ENCODE measurements around the gene GIMD1. TPM values are rescaled to one million over a fixed set of nuclear protein-coding genes. Genes with fewer than 3 reads are reported as not detected.
A peak's percentile ranks its signal among the peaks of the same experiment; 100 is the strongest.

The GIMD1 gene
- total and polyA plus RNA-seq, 9 of the 15 experiments (the other 6 are each of a cell fraction or from before 2014, with no cell fraction given), result not detected

GRCh38 chr4:106329041-106329618 lies 39.4 kb downstream of the GIMD1 start (continued):
- TF ChIP-seq MAFF (IDR thresholded peaks at IDR 0.05; ENCODE audit: low read length) (no peak), ID3 (CRISPR knock-in tag; IDR thresholded peaks at IDR 0.05) (no peak), ID3 (tag; IDR thresholded peaks at IDR 0.05) (no peak), CTCF (IDR thresholded peaks at IDR 0.05 in 2 of 3, conservative IDR thresholded peaks at IDR 0.05 in 1 of 3; ENCODE audit: insufficient read depth in 2 of 3, low read depth in 1 of 3, low read length in 3 of 3) (peak; percentile 30 to 54 (median 45); a peak in 5 of 6 replicates), REST (IDR thresholded peaks at IDR 0.05; ENCODE audit: borderline replicate concordance) (peak; percentile 8; the same call in 1 of the 2 replicates), REST (CRISPR knock-in tag; IDR thresholded peaks at IDR 0.05; ENCODE audit: low read depth) (no peak), NR2C2 (CRISPR knock-in tag; IDR thresholded peaks at IDR 0.05) (no peak), NR2C2 (tag; IDR thresholded peaks at IDR 0.05) (no peak), ZNF324 (CRISPR knock-in tag; IDR thresholded peaks at IDR 0.05) (no peak), RAD21 (CRISPR knock-in tag; conservative IDR thresholded peaks at IDR 0.05 in 1 of 2, IDR thresholded peaks at IDR 0.05 in 1 of 2) (peak in 1 of 2 experiments; percentile 27; a peak in 2 of 4 replicates), NELFE (IDR thresholded peaks at IDR 0.05; ENCODE audit: insufficient read depth, insufficient read length) (no peak), ELK3 (CRISPR knock-in tag; IDR thresholded peaks at IDR 0.05) (no peak), ZFPM2 (CRISPR knock-in tag; IDR thresholded peaks at IDR 0.05) (no peak), NEUROD1 (IDR thresholded peaks at IDR 0.05; ENCODE audit: borderline replicate concordance, low read depth, low read length, partially characterized antibody) (no peak), NFATC3 (IDR thresholded peaks at IDR 0.05) (no peak)

Measured in K562 (cell line).